Islet precursor cell (in vitro differentiated cells): ENCODE measurements around the gene RPTOR.
"Not testable (repeated sequence)": the region's sequence is repeated elsewhere in the genome, so short reads cannot be mapped to it uniquely, and the experiment has no call there.

Experiments used
- DNase-seq: peaks from one replicate; pipeline ENCODE4 v3.0.0-alpha.2; 2018

Gene RPTOR

DNA sequence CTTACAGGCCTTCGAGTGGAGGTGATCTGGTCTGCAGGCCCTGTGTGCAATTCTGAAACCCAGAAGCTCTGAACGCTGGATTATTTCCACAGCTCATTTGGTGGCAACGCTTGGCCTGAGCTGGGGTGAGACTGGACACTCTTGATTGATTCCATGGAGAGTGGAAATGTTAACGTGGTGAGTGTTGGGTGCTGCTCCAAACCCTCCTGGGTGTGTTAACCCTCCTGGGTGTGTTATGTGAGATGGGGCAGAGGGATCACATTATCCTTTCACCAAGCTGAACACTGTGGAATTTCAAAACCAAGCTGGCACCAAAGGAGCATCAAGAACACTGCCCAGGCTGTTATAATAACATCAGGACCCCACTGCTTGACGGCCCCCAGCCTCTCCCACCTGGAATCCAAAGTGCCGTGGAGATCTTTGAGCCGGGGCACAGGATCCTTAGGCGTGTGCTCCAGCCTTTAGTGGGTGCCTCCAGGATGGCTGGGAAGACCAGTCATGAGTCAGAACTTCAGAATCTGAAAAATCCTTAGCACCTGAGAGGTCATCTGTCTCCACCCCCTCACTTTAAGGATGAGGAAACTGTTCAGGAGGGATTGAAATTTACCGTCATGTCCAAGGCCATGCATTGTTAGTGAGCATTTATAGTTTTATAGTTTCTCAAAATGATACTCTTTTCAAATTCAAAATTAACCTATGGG lies 75.0 kb downstream of the RPTOR start:
- DNase-seq = peak; percentile 85

GRCh38 chr17:80621335-80621996 lies 76.8 kb downstream of the RPTOR start:
- peak; percentile 74 for DNase-seq

- no peak for DNase-seq
Measured at GRCh38 chr17:80621997-80622357, 77.3 kb downstream of the RPTOR start.

GRCh38 chr17:80624864-80625263 lies 80.2 kb downstream of the RPTOR start:
- peak; percentile 46 for DNase-seq

DNA sequence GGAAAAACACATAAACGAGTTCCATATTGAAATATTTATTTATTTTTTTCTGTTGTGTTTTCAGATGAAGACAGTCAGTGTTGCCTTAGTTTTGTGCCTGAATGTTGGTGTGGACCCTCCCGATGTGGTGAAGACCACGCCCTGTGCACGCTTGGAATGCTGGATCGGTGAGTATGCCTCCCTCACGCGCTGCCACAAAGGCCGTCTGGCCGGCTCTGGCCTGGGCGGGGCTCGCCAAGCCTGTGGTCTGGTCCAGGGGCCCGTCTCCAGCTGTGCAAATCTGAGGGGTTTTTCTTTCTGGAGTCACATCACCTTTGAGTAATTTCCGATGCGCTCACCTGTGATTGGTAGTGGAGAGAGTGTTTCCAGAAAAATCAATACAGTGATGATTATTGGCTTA lies 81.0 kb downstream of the RPTOR start:
- DNase-seq = peak; percentile 64

DNA sequence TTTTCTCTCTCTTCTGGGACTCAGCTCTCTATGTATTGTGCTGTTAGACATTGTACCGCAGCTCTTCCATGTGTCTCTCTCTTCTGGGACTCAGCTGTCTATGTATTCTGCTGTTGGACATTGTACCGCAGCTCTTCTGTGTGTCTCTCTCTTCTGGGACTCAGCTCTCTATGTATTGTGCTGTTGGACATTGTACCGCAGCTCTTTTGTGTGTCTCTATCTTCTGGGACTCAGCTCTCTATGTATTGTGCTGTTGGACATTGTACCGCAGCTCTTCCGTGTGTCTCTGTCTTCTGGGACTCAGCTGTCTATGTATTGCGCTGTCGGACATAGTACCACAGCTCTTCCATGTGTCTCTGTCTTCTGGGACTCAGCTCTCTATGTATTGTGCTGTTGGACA lies 84.2 kb downstream of the RPTOR start:
- not testable (repeated sequence) for DNase-seq

- DNase-seq = no peak
Measured at GRCh38 chr17:80629298-80630028, 84.8 kb downstream of the RPTOR start.

- no peak for DNase-seq
Measured at GRCh38 chr17:80630560-80631120, 86.0 kb downstream of the RPTOR start.

DNA sequence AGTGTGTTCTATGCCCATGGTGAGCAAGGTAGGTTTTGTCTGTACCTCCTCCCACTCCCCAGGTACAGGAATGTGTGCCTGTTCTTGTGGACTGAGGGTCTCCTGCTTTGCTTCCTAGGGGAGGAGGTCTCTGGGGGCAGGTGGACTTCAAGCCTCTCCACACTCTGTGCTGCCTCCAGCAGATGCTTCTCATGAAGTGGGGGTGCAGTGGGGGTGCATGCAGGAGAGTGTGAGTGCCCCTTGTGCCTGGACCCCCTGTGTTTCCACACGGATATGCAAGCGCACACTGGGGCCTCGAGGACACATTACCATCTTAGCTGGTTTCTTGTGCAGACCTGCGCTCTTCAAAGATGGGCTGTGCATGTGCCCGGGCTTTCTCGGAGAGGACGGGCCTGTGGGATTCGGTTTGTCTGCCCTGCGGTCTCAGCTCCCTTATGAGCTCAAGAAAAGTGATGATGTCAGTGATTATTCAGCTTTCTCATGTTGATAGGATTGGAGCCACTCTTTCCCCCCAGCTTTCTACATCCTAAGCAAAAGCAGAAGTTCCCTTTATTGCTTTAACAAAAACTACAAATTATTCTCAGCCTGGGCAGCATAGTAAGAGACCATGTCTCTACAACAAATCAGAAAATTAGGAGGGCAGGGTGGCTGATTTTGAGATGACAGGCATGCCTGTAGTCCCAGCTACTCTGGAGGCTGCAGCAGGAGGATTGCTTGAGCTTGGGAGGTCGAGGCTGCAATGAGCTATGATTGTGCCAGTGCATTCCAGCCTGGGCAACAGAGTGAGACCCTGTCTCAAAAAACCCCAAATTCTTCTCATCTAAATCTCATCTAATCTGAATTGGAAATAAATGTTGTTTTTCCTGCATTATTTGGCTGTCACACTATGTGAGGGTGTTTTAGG lies 86.8 kb downstream of the RPTOR start:
- no peak for DNase-seq

GRCh38 chr17:80632046-80632581 lies 87.5 kb downstream of the RPTOR start:
- peak; percentile 51 for DNase-seq

- DNase-seq = no peak
Measured at GRCh38 chr17:80633207-80633606, 88.6 kb downstream of the RPTOR start.

GRCh38 chr17:80633994-80634566 lies 89.4 kb downstream of the RPTOR start:
- DNase-seq = peak; percentile 47

GRCh38 chr17:80636361-80637018 lies 91.9 kb downstream of the RPTOR start:
- DNase-seq = peak; percentile 52

GRCh38 chr17:80637048-80637781 lies 92.6 kb downstream of the RPTOR start:
- peak; percentile 74 for DNase-seq

GRCh38 chr17:80639658-80640057 lies 95.0 kb downstream of the RPTOR start:
- DNase-seq = peak; percentile 38

- peak; percentile 51 for DNase-seq
Measured at GRCh38 chr17:80640366-80641084, 95.9 kb downstream of the RPTOR start.

DNA sequence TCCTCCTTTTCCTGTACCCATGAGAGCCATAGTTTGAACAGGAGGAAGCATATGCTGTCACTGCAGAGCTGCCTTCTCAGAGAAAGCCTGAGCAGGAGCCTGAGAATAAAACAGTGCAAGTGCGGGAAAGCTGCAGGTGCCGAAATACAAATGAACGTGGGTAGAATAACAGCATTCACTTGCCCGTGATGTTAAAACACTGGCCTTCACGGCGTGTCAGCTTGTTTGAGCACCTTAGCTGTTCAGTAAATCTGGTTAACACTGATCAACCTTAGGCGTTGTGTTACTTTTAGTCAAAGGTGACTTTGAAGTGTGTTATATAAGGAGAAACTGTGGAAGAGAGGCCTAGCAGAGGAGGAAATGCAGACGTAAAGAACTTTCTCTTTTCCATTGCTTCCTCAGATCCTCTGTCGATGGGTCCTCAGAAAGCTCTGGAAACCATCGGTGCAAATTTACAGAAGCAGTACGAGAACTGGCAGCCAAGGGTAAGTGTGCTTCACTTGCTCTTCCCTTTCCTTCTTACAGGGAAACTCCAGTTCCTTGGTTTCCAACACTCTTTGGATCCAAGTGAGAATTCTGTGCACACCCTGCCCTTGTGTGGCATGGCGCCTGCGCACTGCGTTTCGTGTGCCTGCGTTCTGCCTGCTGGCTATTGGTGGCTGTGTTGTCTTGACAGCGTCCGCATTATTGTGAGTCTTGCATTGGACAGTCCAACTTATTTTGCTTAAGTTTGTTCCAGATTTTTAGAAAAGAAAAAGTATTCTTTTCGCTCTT lies 98.9 kb downstream of the RPTOR start:
- no peak for DNase-seq

- no peak for DNase-seq
Measured at GRCh38 chr17:80644536-80644935, 99.9 kb downstream of the RPTOR start.

GRCh38 chr17:80645706-80646325 lies 101.2 kb downstream of the RPTOR start:
- DNase-seq = no peak
